Upper lobe of left lung (tissue), 6 donors: Measurements from ENCODE around the gene CLDN19. TPM values are rescaled to one million over a fixed set of nuclear protein-coding genes. Genes with fewer than 3 reads are reported as not detected.
A peak's percentile ranks its signal among the peaks of the same experiment; 100 is the strongest.
"Not testable (repeated sequence)": the region's sequence is repeated elsewhere in the genome, so short reads cannot be mapped to it uniquely, and the experiment has no call there.

Experiments used
- ATAC-seq, 2 donors: fragments of 200-7000 bp; cut with Tn5 transposase; one replicate each; pipeline ENCODE4 v1.9.1; 2022; ENCODE audit warnings: mild to moderate bottlenecking in 2 of 2, moderate library complexity in 2 of 2; ENCODE audit not compliant: low FRiP score in 2 of 2
- DNase-seq, 2 donors: peaks; one replicate each; pipeline ENCODE4 v3.0.0-alpha.2; 2019 to 2020
- H3K27ac ChIP-seq, 4 donors: fragments of 200-600 bp; sonication (generic); one replicate each; pipeline ENCODE4 v1.5.1; 2016 to 2019
- H3K27me3 ChIP-seq, 4 donors: fragments of 200-600 bp; sonication (generic); one replicate each; pipeline ENCODE4 v1.5.1; 2017 to 2019
- H3K36me3 ChIP-seq, 4 donors: fragments of 200-600 bp; sonication (generic); one replicate each; pipeline ENCODE4 v1.5.1; 2016 to 2019
- H3K4me1 ChIP-seq, 4 donors: fragments of 200-600 bp; sonication (generic); one replicate each; pipeline ENCODE4 v1.5.1; 2018 to 2019
- H3K4me3 ChIP-seq, 4 donors: fragments of 200-600 bp; sonication (generic); one replicate each; pipeline ENCODE4 v1.5.1; 2017 to 2019; ENCODE audit warnings: mild to moderate bottlenecking in 2 of 4, moderate library complexity in 1 of 4
- H3K9me3 ChIP-seq, 4 donors: fragments of 200-600 bp; sonication (generic); one replicate each; pipeline ENCODE4 v1.5.1; 2018 to 2019
- CTCF ChIP-seq, 6 experiments: fragments of 450-650 bp in 4 of 6; fragments of 200-600 bp in 2 of 6; sonication (generic) in 2 of 6; IDR thresholded peaks; one replicate each; pipeline ENCODE4 v1.5.1; 2016 to 2019; ENCODE audit warnings: antibody characterized with exemption in 6 of 6
- EP300 ChIP-seq, 4 donors: sonication (generic); formaldehyde crosslinking; IDR thresholded peaks; one replicate each; pipeline ENCODE4 v1.5.1; 2017; ENCODE audit warnings: antibody characterized with exemption in 4 of 4, control low read depth in 2 of 4
- POLR2A ChIP-seq, 4 donors: fragments of 450-650 bp; IDR thresholded peaks; one replicate each; pipeline ENCODE4 v1.5.1; 2016 to 2017; ENCODE audit warnings: antibody characterized with exemption in 4 of 4, mild to moderate bottlenecking in 2 of 4
- POLR2AphosphoS5 ChIP-seq, 2 donors: sonication (generic); formaldehyde crosslinking; IDR thresholded peaks; one replicate each; pipeline ENCODE4 v1.5.1; 2017; ENCODE audit warnings: antibody characterized with exemption in 2 of 2
- WGBS, 2 donors: methylation state at CpG; one replicate each; pipeline ENCODE4 v1.1.5; 2017 to 2018; 5-methylcytosine and 5-hydroxymethylcytosine counted together
- total RNA-seq, 6 donors: library from RNA; depleted of rRNA in 4 of 6; stranded (reverse); fragments of >200 nt in 4 of 6; gene quantifications; one replicate each; pipeline versions ENCODE4 v1.1.0 to v1.2.1, GENCODE V29; 2016 to 2021
- donor health status: DM: no; HTN: no; CAD: no; lungs with moderate emphysema.
- donor health status: DM: no; HTN: yes; CAD: no; lungs with severe emphysema.

CLDN19 gene
- total RNA-seq, 6 donors from 2014 or later, result not detected

DNA sequence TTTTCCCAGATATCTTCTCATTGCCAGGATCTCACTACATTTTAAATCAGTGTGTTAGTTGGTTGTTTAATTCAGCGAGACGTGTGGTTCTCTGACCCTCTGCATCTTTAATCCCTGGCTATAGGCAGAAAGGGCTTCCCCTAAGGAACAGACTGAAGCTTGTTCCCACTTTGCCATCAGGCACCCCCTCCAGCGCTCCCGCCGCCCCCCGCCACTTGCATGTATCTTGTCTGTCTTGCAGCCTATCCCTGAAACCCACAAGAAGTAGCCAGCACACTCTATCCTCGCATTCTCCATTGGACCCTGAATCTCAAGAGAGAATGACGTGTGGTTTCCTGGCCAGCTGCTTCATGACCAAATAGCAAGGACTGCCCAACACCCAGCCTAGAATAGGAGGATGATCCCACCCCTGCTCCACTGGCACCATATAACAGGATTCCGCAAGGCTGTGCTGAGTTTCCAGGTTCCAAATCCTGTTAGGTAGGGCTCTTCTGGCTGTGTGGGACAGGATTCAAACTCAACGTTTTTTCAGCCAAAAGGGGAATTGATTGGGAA, 7.8 kb downstream of the CLDN19 start:
- ATAC-seq (peak in 1 of 2 donors; percentile 48), DNase-seq (peak in 1 of 2 donors; percentile 73)
- no peaks in the 10 kb centered on the region for H3K36me3 ChIP-seq
- H3K27ac ChIP-seq, result no peak overlapping the region
- H3K4me1 ChIP-seq, result no peaks in the 10 kb centered on the region
- TF ChIP-seq POLR2AphosphoS5 (IDR thresholded peaks at IDR 0.05), result no peak
- TF ChIP-seq EP300 (IDR thresholded peaks at IDR 0.05), result no peak
- TF ChIP-seq POLR2A (IDR thresholded peaks at IDR 0.05), result no peak
- 80 to 83% methylated on average over 10 of the region's 10 CpGs for WGBS, 2 donors
- no peak overlapping the region for H3K4me3 ChIP-seq
- no peaks in the 10 kb centered on the region for H3K9me3 ChIP-seq
- H3K27me3 ChIP-seq, result no peaks in the 10 kb centered on the region

GRCh38 chr1:42731585-42731984, 8.5 kb downstream of the CLDN19 start:
- H3K27ac ChIP-seq, result no peak overlapping the region
- H3K27me3 ChIP-seq, result no peaks in the 10 kb centered on the region
- WGBS, 2 donors, result 81 to 87% methylated on average over 3 of the region's 3 CpGs
- H3K9me3 ChIP-seq, result no peaks in the 10 kb centered on the region
- H3K36me3 ChIP-seq, result no peaks in the 10 kb centered on the region
- no peaks in the 10 kb centered on the region for H3K4me1 ChIP-seq
- no peak for TF ChIP-seq POLR2A (IDR thresholded peaks at IDR 0.05)
- no peak for TF ChIP-seq CTCF (IDR thresholded peaks at IDR 0.05)
- no peak for TF ChIP-seq POLR2AphosphoS5 (IDR thresholded peaks at IDR 0.05)
- TF ChIP-seq EP300 (IDR thresholded peaks at IDR 0.05), result no peak
- no peak overlapping the region for H3K4me3 ChIP-seq
- ATAC-seq, result no peak
- DNase-seq, result no peak

- ATAC-seq (no peak), DNase-seq (no peak)
- no peaks in the 10 kb centered on the region for H3K4me1 ChIP-seq
- 64 to 70% methylated on average over 4 of the region's 4 CpGs for WGBS, 2 donors
- H3K4me3 ChIP-seq, result no peak overlapping the region
- no peak overlapping the region for H3K27ac ChIP-seq
- H3K27me3 ChIP-seq, result no peaks in the 10 kb centered on the region
- H3K9me3 ChIP-seq, result no peaks in the 10 kb centered on the region
- H3K36me3 ChIP-seq, result no peaks in the 10 kb centered on the region
- TF ChIP-seq POLR2AphosphoS5 (IDR thresholded peaks at IDR 0.05), result no peak
- TF ChIP-seq POLR2A (IDR thresholded peaks at IDR 0.05), result no peak
- TF ChIP-seq CTCF (IDR thresholded peaks at IDR 0.05), result no peak
- no peak for TF ChIP-seq EP300 (IDR thresholded peaks at IDR 0.05)
Measured at GRCh38 chr1:42730988-42731387, 9.0 kb downstream of the CLDN19 start.

DNA sequence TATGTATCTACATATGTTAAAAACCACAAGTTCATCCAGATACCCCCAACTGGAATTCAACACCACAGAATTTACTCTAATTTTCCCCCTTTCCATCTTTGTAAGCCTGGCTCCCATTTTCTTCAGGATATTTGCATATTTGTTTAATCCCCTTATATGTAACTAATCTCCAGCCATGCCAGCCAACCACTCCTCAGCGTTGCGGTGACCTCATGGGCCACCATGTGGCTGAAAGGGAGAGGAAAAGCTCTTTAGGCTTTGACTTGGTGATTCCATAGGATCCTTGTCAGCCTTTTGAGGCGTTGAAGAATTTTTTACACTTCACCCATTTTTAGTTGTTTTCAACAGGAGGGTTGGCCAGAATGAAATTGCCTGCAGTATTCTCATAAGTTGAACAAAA, 10.0 kb downstream of the CLDN19 start:
- no peaks in the 10 kb centered on the region for H3K4me1 ChIP-seq
- H3K27me3 ChIP-seq, result no peaks in the 10 kb centered on the region
- DNase-seq (no peak), ATAC-seq (no peak)
- TF ChIP-seq POLR2A (IDR thresholded peaks at IDR 0.05), result no peak
- no peak for TF ChIP-seq POLR2AphosphoS5 (IDR thresholded peaks at IDR 0.05)
- TF ChIP-seq CTCF (IDR thresholded peaks at IDR 0.05), result no peak
- TF ChIP-seq EP300 (IDR thresholded peaks at IDR 0.05), result no peak
- no peak overlapping the region for H3K4me3 ChIP-seq
- no peaks in the 10 kb centered on the region for H3K9me3 ChIP-seq
- WGBS, 2 donors, result 79 to 83% methylated on average over 3 of the region's 3 CpGs
- no peak overlapping the region for H3K27ac ChIP-seq
- H3K36me3 ChIP-seq, result no peaks in the 10 kb centered on the region

DNA sequence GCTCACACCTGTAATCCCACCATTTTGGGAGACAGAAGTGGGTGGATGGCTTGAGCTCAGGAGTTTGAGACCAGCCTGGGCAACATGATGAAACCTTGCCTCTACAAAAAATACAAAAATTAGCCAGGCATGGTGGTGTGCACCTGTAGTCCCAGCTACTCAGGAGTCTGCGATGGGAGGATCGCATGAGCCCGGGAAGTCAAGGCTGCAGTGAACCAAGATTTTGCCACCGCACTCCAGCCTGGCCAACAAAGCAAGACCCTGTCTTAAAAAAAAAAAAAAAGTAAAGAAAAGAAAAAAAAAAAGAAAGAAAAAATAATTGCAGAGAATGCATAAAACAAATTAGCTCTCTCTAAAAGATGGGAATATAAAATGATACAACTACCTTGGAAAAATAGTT, 14.2 kb downstream of the CLDN19 start:
- DNase-seq, H3K36me3 ChIP-seq, H3K27ac ChIP-seq, H3K4me1 ChIP-seq, H3K4me3 ChIP-seq, H3K9me3 ChIP-seq, H3K27me3 ChIP-seq, ATAC-seq: not testable (repeated sequence)
- 98% methylated on average over 4 of the region's 4 CpGs for WGBS, 2 donors

- DNase-seq (no peak), ATAC-seq (no peak)
- Histone ChIP-seq H3K4me1 (no peaks in the 10 kb centered on the region), H3K27ac (no peak overlapping the region), H3K36me3 (no peaks in the 10 kb centered on the region), H3K9me3 (no peaks in the 10 kb centered on the region), H3K27me3 (no peaks in the 10 kb centered on the region), H3K4me3 (no peak overlapping the region)
- WGBS, 2 donors, result 85 to 87% methylated on average over 6 of the region's 6 CpGs
- TF ChIP-seq EP300 (IDR thresholded peaks at IDR 0.05) (no peak), POLR2A (IDR thresholded peaks at IDR 0.05) (no peak), POLR2AphosphoS5 (IDR thresholded peaks at IDR 0.05) (no peak), CTCF (IDR thresholded peaks at IDR 0.05) (no peak)
Measured at GRCh38 chr1:42723511-42723910, 16.5 kb downstream of the CLDN19 start.

DNA sequence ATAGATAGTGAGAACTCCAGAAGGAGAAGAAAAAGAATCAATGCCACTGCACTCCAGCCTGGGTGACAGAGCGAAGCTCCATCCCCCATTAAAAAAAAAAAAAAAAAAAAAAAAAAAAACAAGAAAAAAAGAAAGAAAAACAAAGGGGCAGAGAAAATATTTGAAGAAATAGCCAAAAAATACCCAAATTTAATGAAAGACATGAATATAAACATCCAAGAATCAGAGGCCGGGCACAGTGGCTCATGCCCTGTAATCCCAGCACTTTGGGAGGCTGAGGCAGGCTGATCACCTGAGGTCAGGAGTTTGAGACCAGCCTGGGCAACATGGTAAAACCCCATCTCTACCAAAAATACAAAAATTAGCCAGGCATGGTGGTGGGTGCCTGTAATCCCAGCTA, 17.6 kb downstream of the CLDN19 start:
- H3K27ac ChIP-seq, H3K4me3 ChIP-seq, ATAC-seq, H3K9me3 ChIP-seq, DNase-seq, H3K36me3 ChIP-seq, H3K27me3 ChIP-seq, H3K4me1 ChIP-seq: not testable (repeated sequence)
- 94 to 96% methylated on average over 2 of the region's 2 CpGs for WGBS, 2 donors
